CD4-positive, alpha-beta T cell treated with Interleukin-4 for 4 hours (primary cell): ENCODE results near the gene LRMDA.

ENCODE experiments used
- DNase-seq: peaks from one replicate; pipeline ENCODE4 v3.0.0-alpha.2; 2020

Gene LRMDA

DNA sequence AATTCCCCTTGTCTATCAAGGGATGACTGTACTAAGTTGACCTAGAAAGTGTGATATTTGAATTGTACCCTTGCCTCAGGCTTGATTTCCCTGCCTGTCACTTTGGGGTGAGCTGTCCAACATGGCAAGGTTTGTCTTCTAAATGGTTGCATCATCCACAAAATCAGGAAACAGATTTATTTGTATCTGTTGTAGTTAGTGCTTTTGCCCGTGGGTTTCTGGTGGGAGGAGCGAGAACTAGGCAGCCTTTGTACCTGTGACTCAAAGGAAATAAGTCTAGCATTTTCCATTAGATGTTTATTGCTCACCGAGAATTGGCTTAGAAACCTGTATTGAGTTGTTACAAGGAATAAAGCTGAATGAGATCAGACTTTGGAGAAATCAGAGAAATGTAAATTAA is 650.8 kb downstream of the LRMDA start:
- no peak for DNase-seq

DNA sequence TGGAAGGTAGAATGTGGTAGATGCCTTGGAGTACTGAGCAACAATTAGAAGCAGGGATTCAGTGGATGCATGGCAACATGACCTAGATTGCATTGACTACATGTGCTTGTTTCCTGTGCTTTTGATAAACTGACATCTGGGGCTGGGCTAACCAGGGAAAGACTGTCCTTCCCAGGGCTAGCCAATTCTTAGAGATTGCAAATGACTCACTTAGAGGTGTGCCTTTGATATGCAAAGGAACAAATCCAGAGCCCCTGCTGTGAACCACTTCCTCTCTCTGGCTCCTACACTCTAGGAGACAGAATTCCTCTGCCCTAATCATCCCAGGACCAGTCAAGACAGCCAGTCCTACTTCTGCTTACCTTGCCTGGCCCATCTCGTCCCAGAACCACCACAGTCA is 651.5 kb downstream of the LRMDA start:
- DNase-seq = no peak

DNA sequence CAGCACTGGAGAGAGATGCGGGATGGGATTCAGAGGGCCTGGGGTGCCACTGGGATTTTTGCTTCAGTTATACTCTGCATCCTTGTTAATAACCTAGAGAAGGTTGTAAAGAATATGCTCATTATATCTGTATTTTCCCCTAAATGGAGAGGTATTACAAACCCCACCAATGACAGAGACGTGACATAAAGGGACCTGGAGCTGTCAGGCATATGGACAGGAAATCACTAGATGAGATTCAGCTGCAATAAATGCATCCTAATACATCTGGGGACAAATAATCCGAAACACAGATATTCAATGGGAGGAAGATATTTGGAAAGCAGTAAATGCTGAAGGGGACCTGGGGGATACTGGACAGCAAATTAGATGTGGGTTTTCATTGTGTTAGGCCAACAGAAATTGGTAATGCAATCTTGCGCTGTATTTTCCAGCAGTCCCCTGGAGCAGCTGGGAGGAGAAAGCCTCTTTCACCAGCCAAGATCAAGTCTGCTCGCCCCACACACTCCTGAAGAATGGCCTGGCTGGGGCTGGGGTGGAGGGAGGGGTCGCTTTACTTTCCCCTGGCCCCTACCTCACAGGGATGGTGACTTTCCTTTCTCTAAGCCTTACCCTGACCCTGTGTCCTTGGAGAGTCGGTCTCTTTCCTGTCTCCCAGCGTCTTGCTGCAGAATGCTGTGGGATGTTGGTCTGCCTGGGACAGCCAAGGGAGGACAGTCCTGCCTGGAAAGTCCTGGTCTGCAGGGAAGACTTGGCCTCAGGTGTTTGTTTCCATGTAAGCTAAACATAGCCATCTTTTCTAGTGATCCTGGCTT is 653.8 kb downstream of the LRMDA start:
- no peak for DNase-seq

DNA sequence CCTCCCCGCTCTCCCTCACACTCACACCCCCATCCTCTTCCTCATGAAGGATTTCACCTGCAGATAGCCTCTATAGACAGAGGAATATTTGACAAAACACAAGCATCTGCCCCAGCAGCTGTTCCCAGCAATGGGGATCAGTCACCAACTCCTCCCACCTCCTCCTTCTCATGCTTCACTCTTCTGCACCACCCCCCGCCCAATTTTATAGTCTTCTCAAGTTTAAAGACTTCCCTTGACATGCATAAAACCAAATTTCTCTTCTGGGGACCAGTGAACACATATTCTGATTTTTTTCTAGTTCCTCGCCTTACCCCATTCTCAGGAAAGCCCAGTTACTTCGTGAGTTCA is 654.4 kb downstream of the LRMDA start:
- DNase-seq = no peak

DNA sequence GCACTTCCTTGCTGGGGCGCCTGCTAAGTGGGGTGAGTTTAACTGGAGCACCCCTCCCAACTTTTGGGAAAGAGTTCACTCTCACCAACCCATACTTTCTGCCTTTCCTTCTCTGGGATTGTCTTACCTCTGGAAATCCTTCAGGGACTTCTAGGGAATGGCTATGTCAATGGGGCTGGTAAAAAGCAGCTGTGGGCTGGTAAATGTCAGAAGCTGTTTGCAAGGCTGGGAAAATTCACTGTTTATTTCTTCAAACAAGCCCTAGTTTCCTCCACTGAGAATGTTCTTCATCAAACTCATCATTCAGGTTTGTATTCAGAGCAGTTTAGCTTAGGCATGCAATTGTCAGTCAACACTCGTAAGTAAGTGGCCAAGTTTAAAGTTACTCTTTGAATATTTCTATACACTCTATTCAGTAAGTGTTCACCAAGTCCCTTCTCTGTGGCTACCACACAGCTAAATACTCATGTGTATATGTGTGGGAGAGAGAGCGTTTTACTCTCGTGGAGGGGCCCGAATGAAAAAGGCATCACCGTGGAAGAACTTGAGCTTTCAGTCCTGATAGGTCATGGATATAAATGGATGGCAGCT is 654.8 kb downstream of the LRMDA start:
- DNase-seq = no peak

DNA sequence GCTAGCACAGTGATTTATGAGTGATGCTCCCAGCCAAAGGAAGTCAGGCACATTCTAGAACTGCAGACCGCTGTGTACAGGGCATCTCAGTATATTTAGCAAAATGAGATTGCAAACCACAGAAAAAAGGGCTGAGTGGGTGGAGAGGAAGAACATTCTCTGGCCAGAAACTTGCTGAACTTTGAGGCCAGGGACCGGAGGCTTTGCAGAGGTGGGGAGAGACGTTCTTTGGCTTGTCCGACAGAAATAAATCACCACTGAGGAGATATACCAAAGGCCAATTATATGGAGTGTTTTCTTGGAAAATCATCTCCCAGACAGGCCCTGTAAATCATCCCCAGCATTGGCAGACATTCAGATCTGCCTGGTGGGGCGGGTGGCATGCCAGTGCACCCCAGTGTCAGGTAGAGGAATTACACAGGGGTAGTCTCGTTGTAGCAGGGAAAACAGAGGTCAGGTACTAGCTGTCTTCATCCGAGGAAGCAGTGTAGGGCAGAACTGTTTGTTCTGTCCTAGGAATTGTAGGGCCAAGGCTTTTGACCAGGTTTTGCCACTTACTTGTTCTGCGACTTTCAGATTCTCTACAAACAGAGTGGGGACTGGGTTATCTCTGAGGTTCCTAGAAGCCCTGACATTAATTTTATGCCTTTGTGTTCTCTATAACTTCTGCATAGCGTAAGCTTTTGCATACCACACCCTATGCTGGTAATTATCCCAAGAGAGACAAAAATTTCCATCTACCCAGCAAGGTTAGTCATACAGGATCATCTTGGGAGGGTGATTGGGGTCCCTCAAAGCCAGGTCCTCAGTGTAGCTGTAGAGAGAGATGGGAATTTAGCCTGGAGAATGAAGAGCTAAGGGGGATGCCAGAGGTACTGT is 655.6 kb downstream of the LRMDA start:
- DNase-seq = no peak

DNA sequence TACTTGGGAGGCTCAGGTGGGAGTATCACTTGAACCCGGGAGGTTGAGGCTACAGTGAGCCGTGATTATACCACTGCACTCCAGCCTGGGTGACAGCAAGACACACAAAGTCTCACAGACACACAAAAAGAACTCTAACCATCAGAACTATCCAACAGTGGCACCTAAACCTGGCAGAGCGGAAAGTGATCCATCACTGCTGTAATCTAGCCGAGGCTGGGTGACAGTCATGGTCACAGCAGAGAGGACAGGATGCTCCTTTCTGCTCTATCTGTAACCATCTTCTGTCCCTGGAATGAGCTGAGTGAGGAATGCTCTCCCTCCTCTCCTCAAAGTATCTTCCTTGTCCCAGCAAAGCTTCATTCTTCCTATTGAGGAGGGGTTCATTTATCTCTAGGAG is 656.6 kb downstream of the LRMDA start:
- no peak for DNase-seq

DNA sequence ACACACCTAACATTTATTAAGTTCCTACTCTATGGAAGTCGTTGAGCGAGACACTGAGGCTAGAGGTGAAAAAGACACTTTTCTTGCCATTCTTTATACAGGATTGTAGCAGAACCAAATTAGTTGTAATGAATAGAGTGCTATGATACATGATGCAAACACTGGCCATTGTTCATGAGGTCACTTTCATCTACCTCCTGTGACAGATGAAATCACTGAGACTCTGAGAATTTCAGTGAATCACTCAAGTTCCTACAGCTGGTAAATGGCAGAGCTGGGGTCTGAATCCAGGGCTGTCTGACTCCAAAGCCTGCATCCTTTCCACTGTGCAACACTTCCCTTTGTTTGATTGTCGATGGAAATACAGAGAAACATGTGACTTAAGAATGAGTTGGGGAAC is 657.6 kb downstream of the LRMDA start:
- DNase-seq = no peak

DNA sequence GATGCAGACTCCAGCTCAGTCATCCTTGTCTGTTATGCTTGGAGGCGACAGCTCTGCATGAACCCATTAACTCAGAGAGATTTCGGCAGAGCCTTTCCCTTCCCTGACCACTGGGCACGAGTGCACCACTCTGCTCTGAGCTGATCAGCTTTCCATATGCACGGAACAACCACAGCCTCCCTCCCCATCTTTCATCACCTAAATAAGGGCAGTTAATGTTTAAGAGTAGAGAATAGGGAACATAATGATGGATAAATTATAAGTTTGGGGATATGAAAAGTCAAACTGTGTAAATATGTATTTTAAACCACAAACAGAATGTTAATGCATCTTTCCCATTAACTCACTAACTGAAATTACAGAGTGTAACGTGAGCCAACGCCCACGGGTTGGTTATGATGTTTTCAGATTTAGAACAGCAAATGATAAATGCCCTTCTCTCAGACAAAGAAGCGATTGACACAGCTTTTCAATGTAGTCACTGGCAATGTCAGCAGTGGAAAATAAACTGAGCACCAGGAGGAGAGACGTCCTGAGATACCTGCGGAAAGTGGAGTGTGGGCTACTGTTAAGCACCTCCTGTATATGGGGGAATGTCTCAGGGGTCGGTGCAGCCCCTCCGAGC is 658.2 kb downstream of the LRMDA start:
- DNase-seq = no peak

DNA sequence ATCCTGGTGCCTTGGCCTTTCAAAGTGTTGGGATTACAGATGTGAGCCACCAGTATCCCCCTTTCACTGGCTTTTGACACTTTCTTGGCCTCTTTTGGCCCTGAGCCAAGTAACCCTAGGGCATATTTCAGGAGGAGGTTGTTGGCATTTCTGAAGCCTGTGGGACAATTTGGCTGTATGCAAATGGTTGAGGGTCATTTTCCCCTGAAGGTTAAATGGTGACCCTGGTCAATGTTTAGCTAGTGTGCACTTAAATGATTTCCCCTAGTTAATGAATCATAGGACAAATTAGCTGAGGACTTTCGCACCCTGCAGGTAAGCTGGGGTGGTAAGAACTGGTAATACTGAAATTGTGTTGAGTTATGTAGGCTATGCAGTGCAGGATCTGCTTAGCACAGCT is 660.5 kb downstream of the LRMDA start:
- DNase-seq = no peak

DNA sequence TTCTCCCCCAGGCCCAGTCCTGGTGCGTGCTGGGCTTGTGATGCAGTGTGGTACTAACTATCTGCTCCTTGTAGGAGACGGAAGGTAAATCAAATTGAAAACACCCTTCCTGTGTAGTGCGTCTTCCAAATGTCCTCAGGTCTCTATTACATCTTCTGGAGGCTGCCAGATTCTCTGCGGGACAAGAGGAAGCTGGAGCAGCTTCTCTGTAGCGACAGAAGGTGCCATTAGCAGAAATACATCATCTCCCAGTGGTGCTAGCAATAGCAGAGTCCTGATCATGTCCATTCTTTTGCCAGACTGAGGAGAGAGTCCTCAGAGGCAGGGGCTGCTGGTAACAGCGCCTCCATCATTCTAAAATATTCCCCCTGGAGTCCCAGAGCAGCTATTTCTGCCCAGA is 675.2 kb downstream of the LRMDA start:
- DNase-seq = no peak

DNA sequence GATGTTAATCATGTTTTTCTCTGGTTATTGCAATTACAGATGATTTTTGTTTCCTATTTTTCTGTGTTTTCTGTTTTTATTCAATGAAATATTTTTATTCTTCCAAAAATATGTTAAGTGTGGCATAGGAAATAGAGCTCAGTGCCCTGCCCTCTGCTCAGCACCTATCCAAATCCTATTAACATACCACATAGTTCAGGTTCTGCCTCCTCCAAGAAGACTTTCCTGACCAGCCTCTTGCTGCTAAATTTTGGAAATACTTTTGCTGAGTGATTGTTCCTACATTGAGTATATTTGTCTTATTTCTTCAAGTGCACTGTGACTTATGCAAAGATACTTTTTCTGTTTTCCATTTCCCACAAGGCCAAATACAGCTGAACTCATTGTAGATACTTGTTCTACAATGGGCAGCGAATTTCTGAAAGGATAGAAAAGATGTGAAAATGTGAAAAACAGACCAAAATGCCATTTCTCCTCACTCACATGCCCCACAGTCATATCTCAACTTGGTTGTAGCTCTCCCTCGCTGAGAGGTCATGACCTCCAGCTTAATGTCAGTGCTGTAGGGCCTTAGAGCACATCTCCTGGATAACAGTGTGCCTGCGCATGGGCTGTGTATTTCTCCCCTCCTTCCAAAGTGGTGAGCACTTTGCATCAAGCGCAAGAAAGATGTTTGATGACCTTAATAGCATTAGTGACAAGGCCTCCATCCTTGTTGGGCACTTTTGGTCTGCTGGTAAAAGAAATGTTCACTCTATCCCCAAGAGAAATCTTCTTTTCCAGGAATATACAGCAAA is 677.3 kb downstream of the LRMDA start:
- no peak for DNase-seq

DNA sequence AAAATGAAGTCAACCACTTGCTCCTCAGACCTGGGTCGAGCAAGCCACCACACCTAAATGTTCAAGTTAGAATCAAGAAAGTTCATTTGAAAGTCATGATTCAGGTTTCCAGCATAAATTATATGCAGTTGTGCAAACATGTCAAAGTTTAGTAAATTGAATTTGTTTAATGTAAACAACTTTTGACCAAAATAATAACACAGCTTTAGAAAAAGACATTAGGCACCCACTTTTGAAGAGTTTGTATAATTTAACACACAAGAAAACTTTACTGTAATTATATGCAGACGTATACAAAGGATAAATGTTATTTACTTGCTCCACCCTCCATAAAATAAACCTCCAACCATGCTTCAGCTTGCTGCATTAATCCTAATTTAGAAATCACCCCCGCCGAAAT is 680.0 kb downstream of the LRMDA start:
- no peak for DNase-seq

DNA sequence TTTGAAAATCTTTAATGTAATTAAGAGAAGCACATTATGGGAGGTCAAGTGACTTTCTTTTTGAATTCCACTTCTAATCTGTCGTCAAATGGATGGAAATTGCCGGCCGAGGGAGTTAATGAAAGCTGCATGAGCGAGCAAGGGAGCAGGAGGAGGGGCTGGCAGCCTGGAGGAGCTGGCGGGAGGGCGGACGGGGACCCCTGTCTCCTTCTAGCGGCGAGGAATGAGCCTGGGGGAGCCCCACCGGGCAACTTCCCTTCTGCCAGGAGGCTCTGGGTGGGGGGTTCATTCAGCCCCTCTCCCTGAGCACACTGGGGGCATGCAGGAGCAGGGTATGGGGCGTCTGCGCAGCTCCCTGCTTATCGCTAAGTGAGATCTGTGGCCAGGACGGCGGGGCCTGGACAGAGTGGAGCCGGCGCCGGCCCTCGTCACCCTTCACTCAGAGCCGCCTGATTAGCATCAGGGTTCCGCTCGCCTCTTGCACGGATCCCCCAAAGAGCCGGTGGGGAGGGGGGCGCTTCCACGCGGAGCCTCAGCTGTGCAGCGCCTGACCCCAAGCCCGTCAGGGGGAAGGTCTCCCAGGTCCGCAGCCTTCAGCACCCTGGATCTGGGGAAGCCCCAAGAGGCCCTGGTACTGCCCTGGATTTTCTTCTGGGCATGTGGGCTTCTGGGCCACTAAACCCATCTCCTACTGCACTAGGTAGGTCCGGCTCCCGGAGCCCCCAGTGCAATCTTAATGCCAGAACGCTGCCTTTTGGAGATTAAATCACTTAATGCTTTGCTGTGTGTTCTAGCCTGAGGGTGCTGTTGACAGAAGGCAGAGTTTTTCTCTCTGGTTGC is 680.8 kb downstream of the LRMDA start:
- DNase-seq = no peak

DNA sequence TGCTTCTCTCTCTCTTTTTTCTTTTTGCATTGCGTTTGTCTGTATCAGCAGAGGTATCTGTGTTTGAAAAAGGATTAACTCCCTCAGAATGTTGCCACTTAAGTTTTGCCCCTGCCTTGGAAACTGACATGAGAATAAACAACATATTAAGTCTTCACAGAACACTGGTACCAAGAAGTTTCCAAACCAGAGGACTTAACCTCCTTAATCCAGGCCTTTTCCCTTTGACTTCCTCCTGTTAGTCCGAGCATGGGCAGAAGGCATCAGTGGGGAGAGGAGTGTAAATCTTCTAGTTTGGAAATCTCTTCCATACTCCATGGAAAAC is 681.4 kb downstream of the LRMDA start:
- no peak for DNase-seq

DNA sequence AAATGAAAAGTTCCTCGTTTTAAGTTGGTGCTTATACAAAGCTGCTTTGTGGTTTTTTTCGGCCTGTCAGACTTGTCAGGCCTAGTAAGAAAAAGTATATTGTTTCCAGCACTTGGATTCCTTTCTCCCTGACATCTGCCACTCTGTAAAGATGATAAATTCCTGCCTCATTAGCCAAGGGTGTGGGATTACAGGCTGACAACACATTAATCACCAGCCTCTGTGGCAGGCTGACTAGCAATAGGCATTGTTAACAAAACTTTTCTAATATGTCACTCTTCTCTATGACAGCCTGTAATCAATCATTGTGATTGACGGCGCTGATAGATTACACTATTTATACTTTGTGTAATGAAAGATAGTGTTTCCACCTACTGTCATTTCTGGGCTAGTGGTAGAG is 682.5 kb downstream of the LRMDA start:
- DNase-seq = no peak

DNA sequence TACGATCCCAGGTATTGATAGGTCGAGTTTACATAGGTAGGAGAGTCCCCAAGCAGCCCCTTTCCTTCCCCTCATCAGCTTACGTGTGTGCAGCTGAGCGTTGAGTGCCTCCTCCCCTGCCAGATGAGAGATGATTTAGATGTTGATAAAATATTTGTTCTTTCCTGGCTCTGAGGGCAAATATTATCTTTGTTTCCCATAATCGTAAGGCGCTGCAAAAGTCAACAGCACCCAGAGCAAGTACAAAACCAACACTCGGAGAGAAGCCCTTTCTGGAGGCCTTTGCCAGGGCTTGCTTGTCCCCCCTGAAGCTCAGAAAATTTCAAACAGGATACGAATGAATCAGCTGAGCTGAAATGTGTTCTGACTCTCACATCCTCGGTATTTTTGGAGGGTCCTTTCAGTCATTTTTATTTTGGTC is 683.2 kb downstream of the LRMDA start:
- no peak for DNase-seq

DNA sequence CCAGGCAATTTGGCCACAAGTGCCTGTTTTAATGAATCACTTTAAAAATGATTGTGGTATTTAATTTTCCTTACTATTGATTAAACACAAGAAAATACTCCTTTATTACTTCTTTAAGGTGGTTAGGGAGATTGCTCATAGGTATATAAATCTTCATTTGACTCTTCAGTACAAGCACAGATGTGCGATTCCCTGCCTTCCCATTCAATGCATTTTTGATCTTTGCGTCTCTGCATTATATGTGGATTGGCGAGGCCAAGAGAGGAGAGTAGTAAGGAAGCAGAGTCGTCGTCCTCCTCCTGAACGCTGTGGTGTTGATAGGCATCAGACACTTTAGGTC is 683.7 kb downstream of the LRMDA start:
- no peak for DNase-seq

DNA sequence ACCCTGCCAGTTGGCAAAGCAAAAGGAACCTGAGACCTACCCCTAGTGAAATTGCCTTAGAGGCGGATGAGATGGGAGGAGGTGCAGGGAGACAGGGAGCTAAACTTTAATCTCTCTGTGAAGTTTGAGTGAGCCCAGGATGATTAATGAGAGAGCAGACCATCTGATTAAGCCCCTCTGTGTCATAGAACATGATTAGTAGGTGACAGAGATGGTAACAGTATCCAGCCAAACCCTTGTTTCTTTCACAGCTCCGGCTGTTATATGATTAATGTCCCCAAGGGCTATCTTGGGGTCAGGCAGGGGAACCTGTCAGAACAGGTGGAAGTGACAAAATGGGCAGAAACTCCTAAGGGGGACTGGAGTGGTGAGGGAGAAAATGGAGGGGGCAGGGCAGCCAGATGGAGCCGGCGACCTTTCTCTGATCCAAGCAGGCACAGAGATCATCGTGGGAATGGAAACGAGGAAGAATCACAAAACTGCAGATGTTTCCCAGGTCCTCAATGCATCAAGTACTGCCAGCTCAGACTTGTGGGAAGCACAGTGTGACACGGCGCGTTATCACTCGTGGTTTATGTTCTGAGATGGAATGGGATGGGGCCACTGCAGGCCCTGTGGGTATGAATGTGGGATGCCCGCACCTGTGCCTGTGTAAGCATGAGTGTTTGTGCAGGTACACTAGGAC is 684.2 kb downstream of the LRMDA start:
- DNase-seq = no peak

DNA sequence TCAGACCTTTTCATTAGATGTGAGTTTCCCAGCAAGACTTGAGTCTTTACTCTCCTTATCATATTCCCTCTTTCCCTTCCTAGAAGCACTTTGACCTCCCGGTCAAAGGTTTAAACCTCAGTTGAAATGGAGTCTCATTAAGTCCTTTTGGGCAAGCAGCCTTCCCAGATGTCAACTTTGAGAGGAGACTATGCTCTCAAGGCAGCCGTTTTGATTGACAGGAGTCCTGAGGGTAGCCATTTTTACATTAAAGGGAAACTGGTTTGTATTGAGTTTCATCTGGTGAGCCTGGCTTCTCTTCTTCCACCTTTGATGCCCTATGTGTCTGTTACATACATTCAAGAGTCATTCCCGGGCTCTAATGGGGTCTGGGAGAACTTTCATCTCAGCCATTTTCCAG is 685.1 kb downstream of the LRMDA start:
- no peak for DNase-seq

DNA sequence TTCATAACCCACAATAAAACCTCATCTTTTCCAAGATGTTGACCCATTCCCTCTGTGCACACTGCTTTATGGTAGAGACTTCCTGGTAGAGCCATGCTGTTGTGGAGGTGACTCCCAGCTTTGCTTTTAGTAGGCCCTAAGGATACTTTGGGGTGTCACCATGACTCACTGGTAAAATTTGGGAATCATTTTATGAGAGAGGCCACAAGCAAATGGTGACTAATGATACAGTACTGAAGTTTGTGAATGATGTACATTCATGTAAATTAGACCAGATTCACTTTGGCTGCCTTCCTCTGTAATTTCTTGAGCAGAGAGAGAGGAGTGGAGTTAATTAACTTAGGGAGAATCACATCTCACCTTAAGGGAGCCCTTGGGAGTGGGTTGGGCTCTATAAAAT is 686.5 kb downstream of the LRMDA start:
- no peak for DNase-seq
